H1 (cell line): ENCODE data around the gene RAD9B. TPM values are rescaled to one million over a fixed set of nuclear protein-coding genes. Genes with fewer than 3 reads are reported as not detected.

Source experiments
- CTCF ChIA-PET: fragments of 300-600 bp; sonication (Branson Sonifier 250); formaldehyde crosslinking; loops from one replicate; lab custom pipeline; 2021; ENCODE audit not compliant: partially characterized antibody; lab: Charles Lee
- POLR2A ChIA-PET: fragments of 300-600 bp; sonication (Branson Sonifier 250); formaldehyde crosslinking; loops from one replicate; lab custom pipeline; 2021; ENCODE audit warnings: inconsistent platforms; ENCODE audit not compliant: partially characterized antibody; lab: Charles Lee
- DNase-seq, 2 experiments: peaks; one replicate each; pipeline versions ENCODE4 v3.0.0 to v3.0.0-alpha.2; 2010 to 2022; ENCODE audit warnings: low spot score in 2 of 2, low read depth in 1 of 2, mixed read lengths in 1 of 2
- FAIRE-seq: peaks from 2 replicates; lab custom pipeline; 2011; peaks lifted over from hg19 to GRCh38; lab: Jason Lieb, UNC
- H2AFZ ChIP-seq: 2 replicates; pipeline ENCODE4 v1.8.1; 2012; ENCODE audit warnings: low read length, inconsistent platforms
- H2AK5ac ChIP-seq: 2 replicates; pipeline ENCODE4 v1.6.1; 2013; ENCODE audit warnings: low read depth, low read length
- H2BK120ac ChIP-seq: replicated peaks from 2 replicates; pipeline ENCODE3; 2013; ENCODE audit warnings: low read depth, low read length, inconsistent platforms
- H2BK12ac ChIP-seq: 2 replicates; pipeline ENCODE4 v1.6.1; 2013; ENCODE audit warnings: low read depth, low read length
- H2BK15ac ChIP-seq: 2 replicates; pipeline ENCODE4 v1.6.1; 2013; ENCODE audit warnings: low read length
- H2BK20ac ChIP-seq: 2 replicates; pipeline ENCODE4 v1.6.1; 2013; ENCODE audit warnings: low read length
- H2BK5ac ChIP-seq: 2 replicates; pipeline ENCODE4 v1.6.1; 2013; ENCODE audit warnings: low read depth, low read length
- H3K14ac ChIP-seq: 2 replicates; pipeline ENCODE4 v1.6.1; 2013; ENCODE audit warnings: inconsistent platforms; ENCODE audit not compliant: insufficient read length
- H3K18ac ChIP-seq: 2 replicates; pipeline ENCODE4 v1.6.1; 2013; ENCODE audit warnings: low read length; ENCODE audit errors: extremely low read depth
- H3K23ac ChIP-seq: 2 replicates; pipeline ENCODE4 v1.6.1; 2013; ENCODE audit warnings: inconsistent platforms; ENCODE audit not compliant: insufficient read length
- H3K23me2 ChIP-seq: 2 replicates; pipeline ENCODE4 v1.6.1; 2013; ENCODE audit warnings: low read depth, low read length
- H3K27ac ChIP-seq: 2 replicates; pipeline ENCODE4 v1.6.1; 2011; ENCODE audit warnings: low read depth, low read length, inconsistent platforms
- H3K27me3 ChIP-seq, 4 experiments: replicated peaks in 1 of 4; 1 replicate in 1 of 4; 2 replicates in 3 of 4; pipeline versions ENCODE4 v1.6.1 to v1.8.1; 2011 to 2013; ENCODE audit warnings: low read length in 3 of 4, mild to moderate bottlenecking in 3 of 4, inconsistent platforms in 2 of 4, mixed read lengths in 2 of 4, moderate library complexity in 1 of 4; ENCODE audit not compliant: control insufficient read depth in 3 of 4, insufficient read depth in 3 of 4; ENCODE audit errors: extremely low read depth in 1 of 4
- H3K36me3 ChIP-seq, 4 experiments: 2 replicates each; pipeline versions ENCODE4 v1.6.1 to v1.8.1; 2011 to 2013; ENCODE audit warnings: mild to moderate bottlenecking in 4 of 4, low read length in 3 of 4, moderate library complexity in 2 of 4, control low read depth in 1 of 4, inconsistent platforms in 1 of 4; ENCODE audit not compliant: insufficient read depth in 4 of 4, control insufficient read depth in 2 of 4
- H3K4ac ChIP-seq: replicated peaks from 2 replicates; pipeline ENCODE3; 2013; ENCODE audit warnings: low read length, low read depth, mixed read lengths, inconsistent platforms; ENCODE audit not compliant: insufficient read length
- H3K4me1 ChIP-seq, 4 experiments: replicated peaks in 1 of 4; 1 replicate in 1 of 4; 2 replicates in 3 of 4; pipeline versions ENCODE4 v1.6.1 to v1.8.1; 2011 to 2013; ENCODE audit warnings: low read length in 3 of 4, inconsistent platforms in 2 of 4, mixed read lengths in 1 of 4; ENCODE audit not compliant: insufficient read depth in 4 of 4, control insufficient read depth in 3 of 4
- H3K4me2 ChIP-seq, 2 experiments: 2 replicates each; pipeline versions ENCODE4 v1.6.1 to v1.8.1; 2011 to 2013; ENCODE audit warnings: low read depth in 2 of 2, low read length in 2 of 2, control low read depth in 1 of 2, inconsistent platforms in 1 of 2, mild to moderate bottlenecking in 1 of 2; ENCODE audit not compliant: insufficient read depth in 1 of 2
- H3K4me3 ChIP-seq, 4 experiments: fragments of 200-600, 300-600 bp in 1 of 4; sonication (generic), shearing (Covaris generic), sonication (Bioruptor Twin) in 1 of 4; 2 replicates each; pipeline versions ENCODE4 v1.5.1 to v1.8.1; 2011 to 2016; ENCODE audit warnings: low read length in 4 of 4, low read depth in 3 of 4, control low read depth in 2 of 4, inconsistent platforms in 2 of 4, mild to moderate bottlenecking in 2 of 4, mixed read lengths in 1 of 4, moderate library complexity in 1 of 4; ENCODE audit not compliant: insufficient read depth in 2 of 4; ENCODE audit errors: extremely low read depth in 1 of 4
- H3K56ac ChIP-seq: replicated peaks from 2 replicates; pipeline ENCODE3; 2013; ENCODE audit warnings: low read depth, mild to moderate bottlenecking, mixed read lengths, low read length, inconsistent platforms; ENCODE audit not compliant: insufficient read length
- H3K79me1 ChIP-seq: 2 replicates; pipeline ENCODE4 v1.6.1; 2013; ENCODE audit warnings: low read depth, low read length, control low read depth
- H3K79me2 ChIP-seq, 2 experiments: 2 replicates each; pipeline versions ENCODE4 v1.6.1 to v1.8.1; 2012 to 2013; ENCODE audit warnings: low read length in 2 of 2, mild to moderate bottlenecking in 2 of 2, inconsistent platforms in 1 of 2; ENCODE audit not compliant: insufficient read depth in 2 of 2, control insufficient read depth in 1 of 2
- H3K9ac ChIP-seq, 4 experiments: replicated peaks in 1 of 4; 1 replicate in 1 of 4; 2 replicates in 3 of 4; pipeline versions ENCODE4 v1.6.1 to v1.8.1; 2011 to 2013; ENCODE audit warnings: low read depth in 3 of 4, low read length in 3 of 4, control low read depth in 2 of 4, mild to moderate bottlenecking in 2 of 4, moderate library complexity in 2 of 4, inconsistent platforms in 1 of 4; ENCODE audit errors: extremely low read depth in 1 of 4
- H3K9me3 ChIP-seq, 2 experiments: 2 replicates each; pipeline versions ENCODE4 v1.6.1 to v1.8.1; 2012 to 2013; ENCODE audit warnings: mild to moderate bottlenecking in 2 of 2, moderate library complexity in 2 of 2, control low read depth in 1 of 2, inconsistent platforms in 1 of 2, low read depth in 1 of 2, low read length in 1 of 2, mixed read lengths in 1 of 2; ENCODE audit not compliant: insufficient read depth in 2 of 2
- H4K20me1 ChIP-seq, 2 experiments: replicated peaks in 1 of 2; 2 replicates each; pipeline versions ENCODE3 to v1.8.1; 2011 to 2013; ENCODE audit warnings: inconsistent platforms in 2 of 2, low read length in 2 of 2, mild to moderate bottlenecking in 1 of 2; ENCODE audit not compliant: insufficient read depth in 2 of 2, control insufficient read depth in 1 of 2
- H4K5ac ChIP-seq: 2 replicates; pipeline ENCODE4 v1.6.1; 2013; ENCODE audit warnings: low read length, low read depth, mixed read lengths, inconsistent platforms; ENCODE audit not compliant: insufficient read length
- H4K8ac ChIP-seq: 2 replicates; pipeline ENCODE4 v1.8.0; 2013; ENCODE audit warnings: mild to moderate bottlenecking, moderate library complexity, low read length, inconsistent platforms; ENCODE audit not compliant: insufficient read depth; ENCODE audit errors: extremely low read depth
- H4K91ac ChIP-seq: replicated peaks from 2 replicates; pipeline ENCODE3; 2013; ENCODE audit warnings: low read length, mixed read lengths, inconsistent platforms; ENCODE audit not compliant: insufficient read length
- ASH2L ChIP-seq: fragments of 200-600, 300-600 bp; sonication (generic); IDR thresholded peaks from one replicate; pipeline ENCODE4 v1.7.1; 2017; ENCODE audit warnings: low read length
- ATF3 ChIP-seq: IDR thresholded peaks from 2 replicates; pipeline ENCODE4 v1.6.1; 2011; ENCODE audit warnings: low read depth, mild to moderate bottlenecking, low read length; ENCODE audit not compliant: insufficient read depth
- CBX5 ChIP-seq: fragments of 300-800, 300-1000 bp; sonication (generic); IDR thresholded peaks from 2 replicates; pipeline ENCODE4 v1.7.1; 2016; ENCODE audit warnings: antibody characterized with exemption, low read length, low read depth
- CEBPB ChIP-seq: IDR thresholded peaks from 2 replicates; pipeline ENCODE4 v1.6.1; 2012; ENCODE audit warnings: low read depth, low read length
- CHD2 ChIP-seq: IDR thresholded peaks from 2 replicates; pipeline ENCODE4 v1.6.1; 2012; ENCODE audit warnings: low read length, improper control_type of control experiment
- JUN ChIP-seq: IDR thresholded peaks from 2 replicates; pipeline ENCODE4 v1.6.1; 2011; ENCODE audit warnings: low read depth, mild to moderate bottlenecking, improper control_type of control experiment, low read length
- KDM5A ChIP-seq: fragments of 200-600 bp; IDR thresholded peaks from 2 replicates; pipeline ENCODE4 v1.7.1; 2012; ENCODE audit warnings: mild to moderate bottlenecking, low read length, inconsistent platforms, mixed read lengths
- MAFK ChIP-seq: IDR thresholded peaks from 2 replicates; pipeline ENCODE4 v1.6.1; 2012; ENCODE audit warnings: low read depth, mild to moderate bottlenecking, improper control_type of control experiment, low read length
- MAX ChIP-seq: IDR thresholded peaks from 2 replicates; pipeline ENCODE4 v1.6.1; 2012; ENCODE audit warnings: inconsistent platforms
- SP2 ChIP-seq: IDR thresholded peaks from 2 replicates; pipeline ENCODE4 v1.6.1; 2012; ENCODE audit warnings: mild to moderate bottlenecking, low read length, inconsistent platforms
- SUZ12 ChIP-seq: fragments of 200-600 bp; sonication (generic); IDR thresholded peaks from 2 replicates; pipeline ENCODE4 v1.6.1; 2012; ENCODE audit warnings: mild to moderate bottlenecking, inconsistent platforms, low read length, moderate library complexity, mixed read lengths
- TAF1 ChIP-seq: IDR thresholded peaks from 2 replicates; pipeline ENCODE4 v1.6.1; 2011; ENCODE audit warnings: mild to moderate bottlenecking, low read depth, low read length
- YY1 ChIP-seq: IDR thresholded peaks from 2 replicates; pipeline ENCODE4 v1.6.1; 2011; ENCODE audit warnings: low read depth, mild to moderate bottlenecking, low read length
- WGBS, 2 experiments: shearing (Covaris generic) in 1 of 2; methylation state at CpG; one replicate each; pipeline versions ENCODE4 v1.1.6 to v1.1.7; 2013 to 2015; ENCODE audit warnings: low lambda C conversion rate in 2 of 2, mixed read lengths in 2 of 2, inconsistent platforms in 1 of 2, low coverage in 1 of 2, missing lambda C conversion rate in 1 of 2; ENCODE audit not compliant: insufficient replicate concordance in 2 of 2, insufficient coverage in 1 of 2, insufficient read length in 1 of 2; ENCODE audit errors: extremely low coverage in 1 of 2, missing lambda C conversion rate in 1 of 2; 5-methylcytosine and 5-hydroxymethylcytosine counted together
- polyA plus RNA-seq, 7 experiments: library from polyadenylated mRNA; depleted of rRNA in 3 of 7; stranded (reverse) in 5 of 7; unstranded in 2 of 7; fragments of >200 nt in 5 of 7; fragments of 200-250 nt in 2 of 7; gene quantifications; 1 replicate in 5 of 7; 2 replicates in 1 of 7; 4 replicates in 1 of 7; pipeline versions ENCODE4 v1.2.1 to v1.2.3, GENCODE V29; 2011 to 2013; ENCODE audit warnings: missing spikeins in 2 of 7, mixed read lengths in 2 of 7
- total RNA-seq: library from RNA; stranded (reverse); fragmentation: NEBNext Ultra II Directional; extraction: Animal tissue kit (Norgen Biotek cat#: 25700); gene quantifications from 2 replicates; pipeline ENCODE4 v1.2.1, GENCODE V29; 2021

The RAD9B gene
- total and polyA plus RNA-seq, 2 of the 8 experiments (the other 6 are each of a cell fraction or from before 2014, with no cell fraction given), result 0.06 TPM; not detected in 1

GRCh38 chr12:110536834-110537604 is 34.9 kb downstream of the RAD9B start:
- Histone ChIP-seq H3K14ac (no peak overlapping the region), H4K91ac (no peak overlapping the region), H3K4me3 (no peak overlapping the region), H3K9me3 (no peaks in the 10 kb centered on the region), H3K18ac (no peak overlapping the region), H3K23ac (no peak overlapping the region), H3K4me1 (no peaks in the 10 kb centered on the region), H3K36me3 (peaks cover 5 to 38% (median 20%) of the 10 kb centered on the region in 4 experiments), H2AFZ (no peak overlapping the region), H4K8ac (no peak overlapping the region), H3K79me1 (no peaks in the 10 kb centered on the region), H4K20me1 (peaks cover 2 to 3% of the 10 kb centered on the region in 2 experiments), H3K9ac (no peak overlapping the region), H3K23me2 (no peaks in the 10 kb centered on the region), H2BK20ac (no peak overlapping the region), H3K4me2 (no peak overlapping the region), H2BK15ac (no peak overlapping the region), H3K56ac (no peak overlapping the region), H4K5ac (no peak overlapping the region), H2BK5ac (no peak overlapping the region), H3K4ac (no peak overlapping the region), H2BK12ac (no peak overlapping the region), H2AK5ac (no peak overlapping the region), H3K27me3 (no peaks in the 10 kb centered on the region), H3K79me2 (no peaks in the 10 kb centered on the region), H3K27ac (no peak overlapping the region), H2BK120ac (no peak overlapping the region)
- no peak for FAIRE-seq
- WGBS, 2 experiments, result 84% methylated on average over 4 of the region's 4 CpGs; no CpG with 5 or more reads in 1 of the 2 experiments
- no peak for DNase-seq
- ChIA-PET POLR2A (interaction anchor here (0.8 kb wide), 1 partner anchor 14 kb away, joined by 4 read pairs; no protein-coding TSS in a partner anchor), CTCF (interaction anchor here (0.5 to 2.2 kb wide), 6 partner anchors 9 to 119 kb away, joined by 3 to 7 read pairs (median 3); no protein-coding TSS in a partner anchor)
- no peak for TF ChIP-seq ASH2L
- no peak for TF ChIP-seq SP2
- TF ChIP-seq MAX, result no peak
- TF ChIP-seq CEBPB, result no peak
- no peak for TF ChIP-seq ATF3
- TF ChIP-seq CBX5, result no peak
- TF ChIP-seq KDM5A, result no peak
- no peak for TF ChIP-seq CHD2
- TF ChIP-seq SUZ12, result no peak
- TF ChIP-seq YY1, result no peak
- TF ChIP-seq JUN, result no peak
- no peak for TF ChIP-seq MAFK
- TF ChIP-seq TAF1, result no peak
